ENCODE measurements around the gene FAM185A.

DNA sequence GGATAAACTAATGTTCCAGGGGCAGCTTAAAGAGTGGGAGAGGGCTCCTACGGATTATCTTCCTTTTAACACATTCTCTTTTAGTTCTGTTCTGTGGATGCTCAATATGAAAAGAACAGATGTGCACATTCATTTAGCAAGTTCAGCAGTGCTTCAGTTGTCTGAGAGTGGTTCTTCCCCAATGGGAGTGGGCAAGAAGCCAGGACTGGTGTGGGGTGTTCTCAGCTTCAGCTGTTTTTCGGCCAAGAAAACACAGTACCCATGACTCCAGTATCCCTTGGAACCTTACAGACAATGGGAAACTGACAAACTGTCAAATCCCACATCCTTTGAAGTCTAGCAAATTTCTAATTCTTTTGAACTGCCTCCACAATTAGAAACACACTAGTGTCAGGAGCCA is 92.5 kb downstream of the FAM185A start:
- TF ChIP-seq CTCF (IDR thresholded peaks at IDR 0.05; ENCODE audit: borderline replicate concordance, extremely low read depth, low read length, poor library complexity, severe bottlenecking), result no peak
- no peak for TF ChIP-seq EZH2 (IDR thresholded peaks at IDR 0.05; ENCODE audit: borderline replicate concordance, low read depth, low read length, severe bottlenecking)

Measured in DND-41 (cell line).